ENCODE results near the gene IFT25.

The IFT25 gene

GRCh38 chr1:53957194-53957818 is 11.8 kb upstream of the IFT25 start:
- no peak for DNase-seq (ENCODE audit: low read depth in 3 of 3)

DNA sequence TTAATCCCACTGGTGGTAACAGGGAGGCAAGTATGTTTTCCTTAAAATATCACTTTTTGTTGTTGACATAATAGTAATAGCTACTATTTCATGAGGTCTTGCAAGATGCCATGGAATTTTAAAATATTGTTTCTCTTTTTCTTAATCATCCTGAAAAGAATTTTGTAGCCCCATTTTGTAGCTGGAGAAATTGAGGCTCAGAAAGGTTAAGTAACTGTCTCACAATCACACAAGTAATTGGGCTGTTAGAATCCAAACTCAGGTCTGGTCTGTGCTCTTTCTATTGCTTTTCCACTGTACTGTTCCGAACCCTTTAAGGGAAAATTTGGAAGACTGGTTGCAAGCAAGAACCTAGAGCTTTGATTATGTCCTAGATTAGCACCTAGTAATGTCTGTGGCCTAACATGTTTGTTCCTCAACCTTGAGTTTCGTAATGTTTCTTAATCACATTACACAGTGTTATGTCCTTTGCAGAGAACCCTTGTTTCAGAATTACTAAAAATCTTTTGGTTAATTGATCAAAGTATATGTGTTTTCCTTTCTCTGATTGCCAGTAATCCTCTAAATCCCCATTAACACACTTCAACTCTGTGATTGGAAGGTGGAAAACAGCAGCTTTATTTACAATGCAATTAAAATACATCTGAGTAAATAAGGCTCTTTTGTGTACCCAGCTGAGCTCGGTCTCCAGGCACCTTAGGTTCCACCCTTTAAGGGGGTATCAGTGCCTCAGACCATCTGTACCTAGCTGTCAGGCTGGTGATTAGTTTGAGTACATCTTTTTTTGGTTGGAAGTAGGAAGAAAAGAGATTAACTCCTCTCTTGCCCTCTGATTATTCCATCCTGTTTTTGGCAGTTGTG is 11.0 kb upstream of the IFT25 start:
- no peak for DNase-seq (ENCODE audit: low read depth in 3 of 3)

GRCh38 chr1:53954128-53954527 is 8.6 kb upstream of the IFT25 start:
- no peak for DNase-seq (ENCODE audit: low read depth in 3 of 3)

- DNase-seq (ENCODE audit: low read depth in 3 of 3) = no peak
Observed at GRCh38 chr1:53951697-53952096, 6.2 kb upstream of the IFT25 start.

GRCh38 chr1:53949023-53949990 is 3.8 kb upstream of the IFT25 start:
- no peak for DNase-seq (ENCODE audit: low read depth in 3 of 3)

- DNase-seq (ENCODE audit: low read depth in 3 of 3) = no peak
Observed at GRCh38 chr1:53948291-53948690, 2.8 kb upstream of the IFT25 start.

DNA sequence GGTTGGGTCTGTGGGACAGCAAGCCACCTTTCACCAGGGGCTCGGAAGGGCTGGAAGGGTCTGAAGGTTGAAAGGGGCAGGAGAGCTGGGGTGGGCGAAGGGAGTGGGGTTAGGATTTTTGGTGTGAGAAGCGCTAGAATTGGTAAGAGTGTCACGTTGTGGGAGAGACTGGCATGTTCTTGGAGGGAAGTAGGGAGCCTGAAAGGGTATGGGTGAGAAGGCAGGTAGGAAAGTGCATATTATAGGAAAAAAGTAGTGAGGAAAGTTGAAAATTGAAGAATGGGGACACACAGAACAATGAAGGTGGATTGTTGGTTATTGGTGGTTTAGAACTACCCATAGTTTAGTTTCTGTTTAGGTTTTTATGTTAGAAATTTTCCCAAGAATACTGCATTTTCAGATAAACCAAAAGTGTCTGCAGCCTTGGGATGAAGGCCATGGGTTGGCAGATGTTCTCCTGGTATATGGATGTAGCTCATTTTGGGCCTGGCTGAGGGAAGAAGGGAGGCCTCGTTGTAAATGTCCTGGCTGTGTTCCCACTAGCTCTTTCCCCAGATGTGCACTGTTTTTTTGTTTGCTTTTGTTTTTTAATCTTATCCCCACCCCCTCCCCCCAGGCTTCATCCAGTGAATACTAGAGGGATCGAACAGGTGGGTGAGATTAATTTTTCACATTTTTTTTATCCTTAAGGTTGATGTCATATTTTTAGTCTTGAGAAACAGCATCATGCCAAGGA is 1.8 kb upstream of the IFT25 start:
- no peak for DNase-seq (ENCODE audit: low read depth in 3 of 3)

- DNase-seq (ENCODE audit: low read depth in 3 of 3) = peak in 2 of 3 experiments; percentile 52 to 91
Observed at GRCh38 chr1:53946252-53947171, 1.0 kb upstream of the IFT25 start, which contains the start of gene LRRC42. TSS of gene LRRC42 (plus strand) at chr1:53946350. CDS start at chr1:53952000, 5,650 bp downstream.

GRCh38 chr1:53945183-53945432 is 391 bp downstream of the IFT25 start:
- no peak for DNase-seq (ENCODE audit: low read depth in 3 of 3)

GRCh38 chr1:53944469-53945182 is 873 bp downstream of the IFT25 start:
- DNase-seq (ENCODE audit: low read depth in 3 of 3) = no peak

DNA sequence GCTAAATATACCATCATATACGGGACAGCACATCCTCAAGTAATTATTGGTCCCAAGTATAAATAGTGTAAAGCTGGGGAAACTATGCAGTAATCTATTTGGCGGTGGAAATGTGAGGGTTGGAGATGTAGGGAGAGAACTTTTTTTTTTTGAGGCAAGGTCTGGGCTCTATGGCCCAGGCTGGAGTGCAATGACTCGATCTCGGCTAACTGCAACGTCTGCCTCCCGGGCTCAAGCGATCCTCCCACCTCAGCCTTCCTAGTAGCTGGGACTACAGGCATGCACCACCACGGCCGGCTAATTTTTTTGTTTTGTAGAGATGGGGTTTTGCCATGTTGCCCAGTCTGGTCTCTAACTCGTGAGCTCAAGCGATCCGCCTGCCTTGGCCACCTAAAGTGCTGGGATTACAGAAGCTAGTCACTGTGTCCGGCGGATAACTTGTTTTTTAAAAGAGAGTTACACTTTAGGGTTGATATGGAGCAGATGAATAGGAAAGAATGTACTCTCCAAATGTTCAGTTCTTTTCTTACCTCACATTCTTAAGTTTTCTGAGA is 1.9 kb downstream of the IFT25 start:
- no peak for DNase-seq (ENCODE audit: low read depth in 3 of 3)

- DNase-seq (ENCODE audit: low read depth in 3 of 3) = no peak
Observed at GRCh38 chr1:53943090-53943489, 2.4 kb downstream of the IFT25 start.

- DNase-seq (ENCODE audit: low read depth in 3 of 3) = no peak
Observed at GRCh38 chr1:53942127-53942957, 3.2 kb downstream of the IFT25 start.

- DNase-seq (ENCODE audit: low read depth in 3 of 3) = no peak
Observed at GRCh38 chr1:53938136-53938830, 7.2 kb downstream of the IFT25 start.

DNA sequence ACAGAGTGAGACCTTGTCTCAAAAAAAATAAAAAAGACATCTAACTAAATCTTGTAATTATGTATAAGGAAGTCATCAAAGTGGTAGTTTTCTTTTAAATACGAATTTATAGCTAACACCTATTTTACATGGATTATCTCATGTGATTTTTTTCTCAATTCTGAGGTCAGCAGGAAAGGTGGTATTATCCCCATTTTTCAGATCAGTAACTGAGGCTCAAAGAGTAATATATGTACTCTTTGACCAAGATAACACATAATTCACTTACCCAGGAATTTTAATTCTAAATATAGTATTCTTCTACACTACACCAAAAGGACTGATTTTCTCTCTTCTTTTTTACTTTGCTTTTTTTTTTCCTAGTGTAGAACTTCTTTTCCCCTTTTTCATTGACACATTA is 9.1 kb downstream of the IFT25 start:
- no peak for DNase-seq (ENCODE audit: low read depth in 3 of 3)

DNA sequence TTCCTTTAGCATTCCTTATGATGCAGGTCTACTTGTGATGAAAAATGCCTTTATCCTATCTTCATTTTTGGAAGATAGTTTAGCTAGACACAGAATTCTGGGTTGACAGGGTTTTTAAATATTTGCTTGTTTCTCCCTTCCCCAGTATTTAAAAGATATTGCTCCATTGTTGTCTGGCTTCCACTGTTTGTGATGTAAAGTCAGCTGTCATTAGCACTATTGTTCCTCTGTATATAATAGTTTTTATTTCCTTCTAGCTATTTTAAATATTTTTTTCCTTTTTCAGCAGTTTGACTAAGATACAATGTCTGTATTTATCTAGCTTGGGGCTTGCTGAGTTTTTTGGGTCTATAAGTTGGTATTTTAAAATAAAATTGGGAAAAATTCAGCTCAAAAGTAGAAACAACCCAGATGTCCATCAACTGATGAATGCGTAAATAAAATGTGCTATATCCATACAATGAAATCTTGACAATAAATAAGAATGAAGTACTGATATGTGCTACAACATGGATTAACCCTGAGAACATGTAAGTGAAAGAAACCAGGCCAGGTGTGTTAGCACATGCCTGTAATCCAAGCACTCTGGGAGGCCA is 11.2 kb downstream of the IFT25 start:
- DNase-seq (ENCODE audit: low read depth in 3 of 3) = no peak

DNA sequence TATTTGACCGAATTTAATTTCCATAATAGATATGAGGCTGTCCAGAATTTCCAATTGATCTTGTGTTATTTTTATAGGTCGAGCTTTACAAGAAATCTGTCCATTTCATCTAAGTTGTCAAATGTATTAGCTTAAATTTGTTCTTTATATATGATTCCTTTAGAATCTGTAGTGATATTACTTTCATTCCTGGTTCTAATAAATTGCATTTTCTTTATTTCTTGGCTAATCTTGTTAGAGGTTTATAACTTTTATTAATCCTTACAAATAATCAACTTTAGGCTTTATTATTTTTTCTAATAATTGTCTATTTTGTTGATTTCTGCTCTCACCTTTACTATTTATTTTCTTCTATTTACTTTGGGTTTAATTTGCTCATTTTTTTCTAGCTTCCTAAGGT is 14.0 kb downstream of the IFT25 start:
- no peak for DNase-seq (ENCODE audit: low read depth in 3 of 3)

GRCh38 chr1:53930932-53931331 is 14.6 kb downstream of the IFT25 start:
- no peak for DNase-seq (ENCODE audit: low read depth in 3 of 3)
